Thoracic aorta (tissue), 2 donors: ENCODE results near the gene MRPL48. TPM values are rescaled to one million over a fixed set of nuclear protein-coding genes. Genes with fewer than 3 reads are reported as not detected.
"Not testable (repeated sequence)": the region's sequence is repeated elsewhere in the genome, so short reads cannot be mapped to it uniquely, and the experiment has no call there.

Experiments
- ATAC-seq: fragments of 150-250 bp; one replicate; pipeline ENCODE4 v1.8.0; 2017; ENCODE audit warnings: low read depth; ENCODE audit not compliant: insufficient number of reproducible peaks, low FRiP score
- DNase-seq: peaks from one replicate; pipeline ENCODE4 v3.0.0-alpha.2; 2020; ENCODE audit warnings: low spot score
- H3K27ac ChIP-seq, 2 donors: fragments of 200-600 bp; sonication (generic); 1 replicate in 1 of 2; 2 replicates in 1 of 2; pipeline ENCODE4 v1.5.1; 2016; ENCODE audit warnings: mild to moderate bottlenecking in 2 of 2, moderate library complexity in 2 of 2
- H3K27me3 ChIP-seq: fragments of 200-600 bp; sonication (generic); replicated peaks from 2 replicates; pipeline ENCODE4 v1.6.0; 2016; ENCODE audit warnings: mild to moderate bottlenecking; ENCODE audit not compliant: insufficient read depth
- H3K36me3 ChIP-seq: fragments of 200-600 bp; sonication (generic); one replicate; pipeline ENCODE4 v1.5.1; 2016
- H3K4me1 ChIP-seq, 2 donors: fragments of 200-600 bp; sonication (generic); 1 replicate in 1 of 2; 2 replicates in 1 of 2; pipeline versions ENCODE4 v1.5.1 to v1.6.0; 2016; ENCODE audit warnings: low read depth in 2 of 2, mild to moderate bottlenecking in 1 of 2; ENCODE audit not compliant: control insufficient read depth in 1 of 2
- H3K4me3 ChIP-seq: fragments of 200-600 bp; sonication (generic); 2 replicates; pipeline ENCODE4 v1.5.1; 2016; ENCODE audit warnings: mild to moderate bottlenecking
- H3K9me3 ChIP-seq: fragments of 200-600 bp; sonication (generic); 2 replicates; pipeline ENCODE4 v1.5.1; 2016
- CTCF ChIP-seq: fragments of 200-600 bp; sonication (generic); IDR thresholded peaks from one replicate; pipeline ENCODE4 v1.5.1; 2019; ENCODE audit warnings: antibody characterized with exemption
- total RNA-seq, 2 donors: library from RNA; depleted of rRNA; stranded (reverse); fragments of >200 nt; gene quantifications; one replicate each; pipeline versions ENCODE4 v1.1.0 to v1.2.3, GENCODE V29; 2016

Gene MRPL48
- total RNA-seq, 2 donors from 2014 or later, result 3.8 to 18.6 TPM

- Histone ChIP-seq H3K4me3 (no peak overlapping the region), H3K9me3 (no peaks in the 10 kb centered on the region), H3K4me1 (peaks cover 20 to 50% of the 10 kb centered on the region in 2 donors), H3K27me3 (no peaks in the 10 kb centered on the region), H3K36me3 (no peaks in the 10 kb centered on the region), H3K27ac (no peak overlapping the region)
- ATAC-seq, result no peak
- no peak for DNase-seq
- no peak for TF ChIP-seq CTCF
These were observed 38.6 kb upstream of the MRPL48 start for GRCh38 chr11:73749118-73749517.

DNA sequence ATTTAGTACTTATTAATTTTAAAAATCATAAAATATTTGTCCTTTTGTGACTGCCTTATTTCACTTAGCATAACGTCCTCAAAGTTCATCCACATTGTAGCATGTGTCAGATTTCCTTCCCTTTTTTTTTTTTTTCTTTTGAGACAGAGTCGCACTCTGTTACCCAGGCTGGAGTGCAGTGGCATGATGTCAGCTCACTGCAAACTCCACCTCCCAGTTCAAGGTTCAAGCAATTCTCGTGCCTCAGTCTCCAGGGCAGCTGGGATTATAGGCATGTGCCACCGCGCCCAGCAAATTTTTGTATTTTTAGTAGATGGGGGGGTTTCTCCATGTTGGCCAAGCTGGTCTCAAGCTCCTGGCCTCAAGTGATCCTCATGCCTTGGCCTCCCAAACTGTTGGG is 37.4 kb upstream of the MRPL48 start:
- Histone ChIP-seq H3K27me3 (no peaks in the 10 kb centered on the region), H3K9me3 (no peaks in the 10 kb centered on the region), H3K4me1 (peaks cover 13 to 40% of the 10 kb centered on the region in 2 donors), H3K36me3 (no peaks in the 10 kb centered on the region), H3K27ac (no peak overlapping the region), H3K4me3 (no peak overlapping the region)
- DNase-seq (no peak), ATAC-seq (no peak)
- TF ChIP-seq CTCF, result no peak

DNA sequence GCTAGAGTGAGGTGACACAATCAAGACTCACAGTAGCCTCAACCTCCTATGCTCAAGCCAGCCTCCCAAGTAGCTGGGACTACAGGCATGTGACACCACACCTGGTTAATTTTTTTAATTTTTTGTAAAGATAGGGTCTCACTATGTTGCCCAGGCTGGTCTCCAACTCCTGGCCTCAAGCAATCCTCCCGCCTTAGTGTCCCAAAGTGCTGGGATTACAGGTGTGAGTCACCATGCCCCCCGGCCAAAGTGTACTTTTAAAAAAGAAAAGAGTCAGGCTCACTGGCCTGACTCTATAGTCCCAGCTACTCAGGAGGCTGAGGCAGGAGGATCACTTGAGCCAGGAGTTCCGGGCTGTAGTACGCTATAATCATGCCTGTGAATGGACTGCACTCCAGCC is 36.8 kb upstream of the MRPL48 start:
- not testable (repeated sequence) for H3K27me3 ChIP-seq, DNase-seq, ATAC-seq, H3K9me3 ChIP-seq, H3K36me3 ChIP-seq, H3K4me3 ChIP-seq, H3K27ac ChIP-seq
- peaks cover 9 to 33% of the 10 kb centered on the region in 2 donors for H3K4me1 ChIP-seq

DNA sequence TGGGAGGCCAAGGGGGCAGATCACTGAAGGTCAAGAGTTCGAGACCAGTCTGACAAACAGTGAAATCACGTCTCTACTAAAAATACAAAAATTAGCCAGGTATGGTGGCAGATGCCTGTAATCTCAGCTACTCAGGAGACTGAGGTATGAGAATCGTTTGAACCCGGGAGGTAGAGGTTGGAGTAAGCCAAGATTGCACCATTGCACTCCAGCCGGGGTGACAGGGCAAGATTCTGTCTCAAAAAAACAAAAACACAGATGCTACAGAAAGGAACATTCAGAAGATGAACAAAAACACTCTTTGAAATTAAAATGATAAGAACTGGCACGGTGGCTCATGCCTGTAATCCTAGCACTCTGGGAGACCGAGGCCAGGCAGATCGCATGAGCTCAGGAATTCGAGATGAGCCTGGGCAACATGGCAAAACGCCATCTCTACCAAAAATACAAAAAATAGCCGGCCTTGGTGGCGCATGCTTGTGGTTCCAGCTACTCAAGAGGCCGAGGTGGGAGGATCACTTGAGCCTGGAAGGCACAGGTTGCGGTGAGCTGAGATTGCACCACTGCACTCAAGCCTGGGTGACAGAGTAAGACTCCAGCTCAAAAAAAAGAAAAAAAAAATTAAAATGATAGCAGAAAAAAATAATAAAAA is 35.3 kb upstream of the MRPL48 start:
- peaks cover 9 to 34% of the 10 kb centered on the region in 2 donors for H3K4me1 ChIP-seq
- no peak for ATAC-seq

GRCh38 chr11:73752903-73753302 is 34.8 kb upstream of the MRPL48 start:
- no peaks in the 10 kb centered on the region for H3K27me3 ChIP-seq
- H3K9me3 ChIP-seq, result no peaks in the 10 kb centered on the region
- no peaks in the 10 kb centered on the region for H3K36me3 ChIP-seq
- H3K4me3 ChIP-seq, result no peak overlapping the region
- peaks cover 14 to 40% of the 10 kb centered on the region in 2 donors for H3K4me1 ChIP-seq
- H3K27ac ChIP-seq, result no peak overlapping the region
- no peak for DNase-seq
- ATAC-seq, result no peak
- no peak for TF ChIP-seq CTCF

More for the DNA sequence above, 35.3 kb upstream of the MRPL48 start:
- H3K27ac ChIP-seq, result no peak overlapping the region
- H3K4me3 ChIP-seq, result no peak overlapping the region
- no peaks in the 10 kb centered on the region for H3K9me3 ChIP-seq
- no peaks in the 10 kb centered on the region for H3K27me3 ChIP-seq
- H3K36me3 ChIP-seq, result no peaks in the 10 kb centered on the region
- TF ChIP-seq CTCF, result no peak
- DNase-seq, result no peak

DNA sequence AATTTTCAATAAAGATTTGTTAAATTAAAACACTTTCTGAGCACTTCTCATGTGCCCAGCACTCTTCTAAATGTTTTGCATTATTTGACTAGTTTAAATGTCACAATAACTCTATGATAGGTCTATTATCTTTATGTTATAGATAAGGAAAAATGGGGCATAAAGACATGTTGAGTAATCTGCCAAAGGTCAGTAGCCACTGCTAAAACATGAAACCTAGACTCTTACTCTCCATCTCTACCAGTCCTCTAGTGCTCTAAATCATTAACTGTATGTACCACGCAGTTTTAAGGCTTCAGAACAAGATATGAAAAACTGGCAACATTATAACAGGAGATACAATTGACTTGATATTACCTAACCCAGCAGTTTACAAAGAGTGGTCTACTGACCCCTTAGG is 33.7 kb upstream of the MRPL48 start:
- Histone ChIP-seq H3K9me3 (no peaks in the 10 kb centered on the region), H3K27ac (no peak overlapping the region), H3K27me3 (no peaks in the 10 kb centered on the region), H3K4me3 (no peak overlapping the region), H3K36me3 (no peaks in the 10 kb centered on the region), H3K4me1 (peaks cover 24 to 50% of the 10 kb centered on the region in 2 donors)
- DNase-seq, result no peak
- no peak for TF ChIP-seq CTCF
- no peak for ATAC-seq
